ENCODE measurements around the gene GABRD.

GABRD gene

DNA sequence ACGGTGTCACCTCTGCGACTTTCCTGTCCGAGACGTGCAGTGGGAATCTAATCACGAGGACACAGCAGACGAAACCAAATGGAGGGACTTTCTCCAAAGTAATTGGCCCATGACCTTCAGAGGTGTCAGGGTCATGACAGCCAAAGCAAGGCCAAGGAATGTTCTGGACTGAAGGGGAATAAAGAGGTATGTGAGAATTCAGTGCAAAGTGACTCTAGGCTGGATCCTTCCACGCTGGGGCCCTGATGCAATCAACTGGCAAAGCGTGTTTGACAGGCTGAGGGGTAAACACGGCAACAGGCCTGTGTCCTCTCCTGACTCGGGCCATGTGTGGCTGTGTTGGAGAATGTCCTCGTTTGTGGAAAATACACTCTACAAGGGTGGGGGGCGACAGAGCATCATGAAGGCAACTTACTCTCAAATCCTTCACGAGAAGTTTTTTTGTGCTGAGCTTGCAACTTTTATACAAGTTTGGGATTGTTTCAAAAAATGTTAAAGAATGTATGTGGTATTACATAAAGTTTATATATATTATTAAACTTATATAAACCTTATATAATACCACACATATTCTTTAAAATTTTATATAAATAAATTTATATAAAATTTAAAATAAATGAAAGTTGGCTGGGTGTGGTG lies 17.3 kb upstream of the GABRD start:
- DNase-seq (ENCODE audit: low read depth): no peak
- TF ChIP-seq CTCF (IDR thresholded peaks at IDR 0.05; ENCODE audit: control insufficient read depth, insufficient read depth, low read depth, low read length, missing control alignments): no peak
- H3K4me3 ChIP-seq (ENCODE audit: control insufficient read depth, low read depth, low read length): no peak overlapping the region

GRCh38 chr1:2003541-2004131 lies 15.5 kb upstream of the GABRD start, which contains the start of gene CFAP74:
TSS of gene CFAP74 (minus strand) at chr1:2003786. CDS start at chr1:1990956, 12,830 bp downstream.
- DNase-seq (ENCODE audit: low read depth): no peak
- no peak within 1 kb of the TSS for H3K4me3 ChIP-seq (ENCODE audit: control insufficient read depth, low read depth, low read length)
- TF ChIP-seq CTCF (IDR thresholded peaks at IDR 0.05; ENCODE audit: control insufficient read depth, insufficient read depth, low read depth, low read length, missing control alignments): no peak

GRCh38 chr1:2004856-2005255 lies 14.3 kb upstream of the GABRD start:
- no peak for DNase-seq (ENCODE audit: low read depth)
- H3K4me3 ChIP-seq (ENCODE audit: control insufficient read depth, low read depth, low read length): no peak overlapping the region
- TF ChIP-seq CTCF (IDR thresholded peaks at IDR 0.05; ENCODE audit: control insufficient read depth, insufficient read depth, low read depth, low read length, missing control alignments): no peak

GRCh38 chr1:2009101-2010053 lies 9.8 kb upstream of the GABRD start:
- no peak for TF ChIP-seq CTCF (IDR thresholded peaks at IDR 0.05; ENCODE audit: control insufficient read depth, insufficient read depth, low read depth, low read length, missing control alignments)
- no peak overlapping the region for H3K4me3 ChIP-seq (ENCODE audit: control insufficient read depth, low read depth, low read length)
- no peak for DNase-seq (ENCODE audit: low read depth)

DNA sequence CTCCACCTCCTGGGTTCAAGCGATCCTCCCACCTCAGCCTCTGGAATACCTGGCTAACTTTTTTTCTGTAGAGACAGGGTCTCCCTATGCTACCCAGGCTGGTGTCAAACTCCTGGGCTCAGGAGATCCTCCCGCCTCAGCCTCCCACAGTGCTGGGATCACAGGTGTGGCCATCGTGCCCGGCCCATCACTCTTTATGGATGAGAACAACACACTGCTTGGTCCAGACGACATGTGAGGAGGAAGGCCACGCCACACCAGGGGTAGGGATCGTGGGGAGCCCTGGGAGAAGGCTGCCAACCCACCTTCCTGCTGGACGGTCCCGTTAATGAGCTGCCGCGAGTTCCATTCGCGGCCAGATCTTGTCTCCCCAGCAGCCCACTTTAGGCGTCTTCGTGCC lies 5.0 kb upstream of the GABRD start:
- no peak for DNase-seq (ENCODE audit: low read depth)
- no peak overlapping the region for H3K4me3 ChIP-seq (ENCODE audit: control insufficient read depth, low read depth, low read length)
- TF ChIP-seq CTCF (IDR thresholded peaks at IDR 0.05; ENCODE audit: control insufficient read depth, insufficient read depth, low read depth, low read length, missing control alignments): no peak

Data from AG09309 (cell line).